Measurements from ENCODE around the gene SLC26A2. TPM values are rescaled to one million over a fixed set of nuclear protein-coding genes. Genes with fewer than 3 reads are reported as not detected.

Gene SLC26A2
- total and polyA plus RNA-seq, 2 of the 8 experiments (the other 6 are each of a cell fraction or from before 2014, with no cell fraction given): 3.7 to 11.4 TPM

- no peak for TF ChIP-seq JUND (IDR thresholded peaks at IDR 0.05; ENCODE audit: low read length)
- no peak for TF ChIP-seq SIN3A (conservative IDR thresholded peaks at IDR 0.05 in 1 of 2, IDR thresholded peaks at IDR 0.05 in 1 of 2; ENCODE audit: low read depth in 1 of 2, low read length in 2 of 2)
- no peak for TF ChIP-seq RBBP5 (IDR thresholded peaks at IDR 0.05; ENCODE audit: borderline replicate concordance, low read depth, low read length)
- TF ChIP-seq, protein P1, sequence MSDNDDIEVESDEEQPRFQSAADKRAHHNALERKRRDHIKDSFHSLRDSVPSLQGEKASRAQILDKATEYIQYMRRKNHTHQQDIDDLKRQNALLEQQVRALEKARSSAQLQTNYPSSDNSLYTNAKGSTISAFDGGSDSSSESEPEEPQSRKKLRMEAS (IDR thresholded peaks at IDR 0.05): no peak
Observed at GRCh38 chr5:149948993-149949392, 11.6 kb upstream of the SLC26A2 start (continued).
